K562 (cell line): Measurements from ENCODE around the gene SFXN3. TPM values are rescaled to one million over a fixed set of nuclear protein-coding genes. Genes with fewer than 3 reads are reported as not detected.
A peak's percentile ranks its signal among the peaks of the same experiment; 100 is the strongest.

Source experiments
- BMI1 ChIP-seq: fragments of 150-350 bp; IDR thresholded peaks from 2 replicates; pipeline ENCODE4 v1.6.1; 2014; ENCODE audit warnings: low read length
- BRCA1 ChIP-seq, 2 experiments: fragments of 450-650 bp in 1 of 2; sonication (generic) in 1 of 2; formaldehyde crosslinking in 1 of 2; IDR thresholded peaks; 2 replicates each; pipeline versions ENCODE4 v1.5.0 to v1.6.1; 2017 to 2020; ENCODE audit warnings: mild to moderate bottlenecking in 1 of 2, missing genetic modification reagents in 1 of 2
- CBX2 ChIP-seq: fragments of 200-600 bp; sonication (generic); IDR thresholded peaks from one replicate; pipeline ENCODE4 v1.6.1; 2012; ENCODE audit warnings: mild to moderate bottlenecking, low read length, inconsistent platforms; ENCODE audit not compliant: insufficient read depth, poor library complexity, severe bottlenecking
- CCAR2 ChIP-seq: fragments of 200-400 bp; formaldehyde crosslinking; IDR thresholded peaks from 2 replicates; pipeline ENCODE4 v1.6.1; 2017; ENCODE audit warnings: mild to moderate bottlenecking, low read depth, low read length
- DMBX1 ChIP-seq: fragments of 250-450 bp; sonication (Bioruptor Pico); IDR thresholded peaks from 2 replicates; pipeline ENCODE4 v1.8.0; 2022; ENCODE audit warnings: inconsistent platforms, mild to moderate bottlenecking, moderate library complexity, borderline replicate concordance
- FIP1L1 ChIP-seq: fragments of 200-400 bp; formaldehyde crosslinking; IDR thresholded peaks from 2 replicates; pipeline ENCODE4 v1.6.1; 2018; ENCODE audit warnings: mild to moderate bottlenecking, low read depth, low read length; ENCODE audit not compliant: poor library complexity, severe bottlenecking
- FOXM1 ChIP-seq, 2 experiments: fragments of 450-650 bp in 1 of 2; sonication (generic) in 1 of 2; formaldehyde crosslinking in 1 of 2; IDR thresholded peaks; 2 replicates each; pipeline versions ENCODE4 v1.6.1 to v1.9.0; 2017 to 2022; ENCODE audit warnings: low read depth in 2 of 2, mild to moderate bottlenecking in 2 of 2, missing genetic modification reagents in 1 of 2, moderate library complexity in 1 of 2
- HCFC1 ChIP-seq: IDR thresholded peaks from 2 replicates; pipeline ENCODE4 v1.6.1; 2012; ENCODE audit warnings: low read depth, low read length, improper control_type of control experiment
- KDM5B ChIP-seq: fragments of 200-600 bp; sonication (generic); IDR thresholded peaks from 2 replicates; pipeline ENCODE4 v1.6.1; 2012; ENCODE audit warnings: low read depth, mild to moderate bottlenecking, moderate library complexity, low read length, control low read depth, inconsistent platforms; ENCODE audit not compliant: insufficient replicate concordance
- KLF16 ChIP-seq: IDR thresholded peaks from 2 replicates; pipeline ENCODE4 v1.6.1; 2016; ENCODE audit warnings: antibody characterized with exemption
- KLF6 ChIP-seq: fragments of 250-450 bp; sonication (Bioruptor Pico); IDR thresholded peaks from 2 replicates; pipeline ENCODE4 v1.4.0; 2020; ENCODE audit warnings: mild to moderate bottlenecking, moderate library complexity, borderline replicate concordance
- PML ChIP-seq: IDR thresholded peaks from 2 replicates; pipeline ENCODE4 v1.6.1; 2012; ENCODE audit warnings: low read length, inconsistent platforms
- POLR3A ChIP-seq: IDR thresholded peaks from 2 replicates; pipeline ENCODE4 v1.6.1; 2011; ENCODE audit warnings: borderline replicate concordance, mild to moderate bottlenecking, moderate library complexity; ENCODE audit not compliant: insufficient read length, insufficient read depth; ENCODE audit errors: extremely low read depth
- RBM25 ChIP-seq: fragments of 200-400 bp; formaldehyde crosslinking; IDR thresholded peaks from 2 replicates; pipeline ENCODE4 v1.6.1; 2018; ENCODE audit warnings: low read length, low read depth, moderate library complexity; ENCODE audit not compliant: severe bottlenecking
- RFX5 ChIP-seq: IDR thresholded peaks from 2 replicates; pipeline ENCODE4 v1.6.1; 2011; ENCODE audit warnings: low read depth, mild to moderate bottlenecking, improper control_type of control experiment, low read length
- TEAD1 ChIP-seq, 2 experiments: fragments of 450-650 bp in 1 of 2; sonication (generic) in 1 of 2; formaldehyde crosslinking; IDR thresholded peaks; 2 replicates each; pipeline versions ENCODE4 v1.4.0 to v1.8.0; 2020 to 2022; ENCODE audit warnings: mild to moderate bottlenecking in 2 of 2, missing genetic modification reagents in 1 of 2
- TFAP4 ChIP-seq: sonication (generic); formaldehyde crosslinking; IDR thresholded peaks from 2 replicates; pipeline ENCODE4 v1.8.0; 2022; ENCODE audit warnings: missing genetic modification reagents, mild to moderate bottlenecking, moderate library complexity, borderline replicate concordance
- TGIF2 ChIP-seq: sonication (generic); formaldehyde crosslinking; IDR thresholded peaks from 2 replicates; pipeline ENCODE4 v1.8.1; 2022; ENCODE audit warnings: mild to moderate bottlenecking, missing genetic modification reagents, moderate library complexity
- ZBTB11 ChIP-seq, 3 experiments: fragments of 200-800 bp in 1 of 3; fragments of 250-450 bp in 1 of 3; fragments of 450-650 bp in 1 of 3; sonication (Bioruptor Pico) in 1 of 3; sonication (Bioruptor generic) in 1 of 3; formaldehyde crosslinking in 1 of 3; IDR thresholded peaks; 2 replicates each; pipeline versions ENCODE4 v1.6.1 to v1.8.0; 2016 to 2022; ENCODE audit warnings: mild to moderate bottlenecking in 2 of 3, missing genetic modification characterization in 2 of 3, missing compliant biosample characterization in 1 of 3, moderate library complexity in 1 of 3
- ZC3H8 ChIP-seq: fragments of 450-650 bp; IDR thresholded peaks from 2 replicates; pipeline ENCODE4 v1.6.1; 2017
- ZNF431 ChIP-seq: sonication (generic); formaldehyde crosslinking; IDR thresholded peaks from 2 replicates; pipeline ENCODE4 v1.8.0; 2022; ENCODE audit warnings: mild to moderate bottlenecking, missing genetic modification reagents
- polyA plus RNA-seq, 8 experiments: library from polyadenylated mRNA; depleted of rRNA in 4 of 8; stranded (reverse) in 5 of 8; unstranded in 3 of 8; fragments of >200 nt; fragmentation: Nextera tagmentation in 2 of 8; fragmentation: Illumina TruSeq in 1 of 8; extraction: Ambion mirVana in 2 of 8; extraction: Trizol in 1 of 8; gene quantifications; 2 replicates each; pipeline versions ENCODE4 v1.2.1 to v1.2.3, GENCODE V29; 2011 to 2014; ENCODE audit warnings: inconsistent platforms in 1 of 8, missing spikeins in 1 of 8
- total RNA-seq, 7 experiments: library from RNA; depleted of rRNA in 6 of 7; stranded (reverse); fragments of >200 nt in 6 of 7; fragmentation: Illumina TruSeq in 2 of 7; extraction: Trizol in 2 of 7; gene quantifications; 2 replicates each; pipeline versions ENCODE4 v1.2.1 to v1.2.3, GENCODE V29; 2011 to 2021; ENCODE audit warnings: low replicate concordance in 1 of 7
- TF ChIP-seq, protein P1 (sequence below): sonication (generic); formaldehyde crosslinking; IDR thresholded peaks from 2 replicates; pipeline ENCODE4 v1.8.1; 2023; ENCODE audit warnings: mild to moderate bottlenecking, missing genetic modification reagents

The SFXN3 gene
- total and polyA plus RNA-seq, 9 of the 15 experiments (the other 6 are each of a cell fraction or from before 2014, with no cell fraction given): 0.24 to 4.6 (median 0.86) TPM

GRCh38 chr10:100998991-100999741, 31.9 kb upstream of the SFXN3 start (continued):
- TF ChIP-seq KLF16 (no peak), TEAD1 (CRISPR knock-in tag; IDR thresholded peaks at IDR 0.05) (0 out of 4 replicates have a peak, but pooled peaks of 1 of the 2 experiments have one; percentile 9), TGIF2 (CRISPR knock-in tag) (no peak), BMI1 (no peak), HCFC1 (no peak), RFX5 (no peak), FIP1L1 (peak; percentile 38), BRCA1 (IDR thresholded peaks at IDR 0.05) (no peak), BRCA1 (CRISPR knock-in tag; IDR thresholded peaks at IDR 0.05) (no peak), POLR3A (no peak), CBX2 (no peak), ZBTB11 (CRISPR knock-in tag; IDR thresholded peaks at IDR 0.05) (no peak), ZC3H8 (no peak), DMBX1 (CRISPR knock-in tag) (no peak), ZNF431 (CRISPR knock-in tag) (no peak), KLF6 (CRISPR knock-in tag) (no peak), RBM25 (no peak), CCAR2 (no peak), KDM5B (peak; percentile 57), PML (no peak), FOXM1 (IDR thresholded peaks at IDR 0.05; ENCODE audit: low read depth) (no peak), FOXM1 (CRISPR knock-in tag; IDR thresholded peaks at IDR 0.05; ENCODE audit: low read depth) (no peak), TFAP4 (CRISPR knock-in tag) (peak; percentile 33; the same call in 1 of the 2 replicates)
- TF ChIP-seq, protein P1, sequence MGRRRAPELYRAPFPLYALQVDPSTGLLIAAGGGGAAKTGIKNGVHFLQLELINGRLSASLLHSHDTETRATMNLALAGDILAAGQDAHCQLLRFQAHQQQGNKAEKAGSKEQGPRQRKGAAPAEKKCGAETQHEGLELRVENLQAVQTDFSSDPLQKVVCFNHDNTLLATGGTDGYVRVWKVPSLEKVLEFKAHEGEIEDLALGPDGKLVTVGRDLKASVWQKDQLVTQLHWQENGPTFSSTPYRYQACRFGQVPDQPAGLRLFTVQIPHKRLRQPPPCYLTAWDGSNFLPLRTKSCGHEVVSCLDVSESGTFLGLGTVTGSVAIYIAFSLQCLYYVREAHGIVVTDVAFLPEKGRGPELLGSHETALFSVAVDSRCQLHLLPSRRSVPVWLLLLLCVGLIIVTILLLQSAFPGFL: no peak
